NCI-H1092 (cell line): Measurements from ENCODE around the gene IL10RB.
A peak's percentile ranks its signal among the peaks of the same experiment; 100 is the strongest.

Source experiments
- DNase-seq: peaks from one replicate; lab custom pipeline; 2025; lab: John Stamatoyannopoulos, UW

Gene IL10RB

DNA sequence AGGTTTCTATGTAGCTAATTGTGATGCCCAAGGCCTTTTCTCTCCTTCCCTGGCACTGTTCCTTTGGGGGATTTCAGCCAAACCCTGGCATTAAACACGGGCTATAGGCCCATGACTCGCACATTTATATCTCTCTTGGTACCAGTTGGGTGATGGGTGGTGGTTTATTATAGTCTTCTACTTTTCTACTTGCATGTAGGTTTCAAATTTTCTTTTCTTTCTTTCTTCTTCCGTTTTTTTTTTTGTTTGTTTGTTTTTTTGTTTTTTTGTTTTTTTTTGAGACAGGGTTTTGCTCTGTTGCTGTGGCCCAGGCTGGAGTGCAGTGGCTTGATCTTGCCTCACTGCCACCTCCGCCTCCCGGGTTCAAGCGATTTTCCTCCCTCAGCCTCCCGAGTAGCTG lies 1.1 kb downstream of the IL10RB start:
- no peak for DNase-seq

DNA sequence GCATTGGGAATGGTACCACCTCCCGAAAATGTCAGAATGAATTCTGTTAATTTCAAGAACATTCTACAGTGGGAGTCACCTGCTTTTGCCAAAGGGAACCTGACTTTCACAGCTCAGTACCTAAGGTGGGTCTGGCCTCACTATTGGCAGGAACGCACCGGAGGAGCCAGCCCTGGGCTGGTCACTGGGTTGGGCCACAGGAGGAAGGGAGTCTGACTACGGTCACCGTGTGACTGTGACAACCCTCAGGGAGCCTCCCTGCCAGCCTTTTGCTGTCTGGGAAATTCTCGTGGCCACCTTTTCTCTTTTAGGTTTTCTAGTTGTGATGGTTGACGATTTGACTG lies 2.2 kb downstream of the IL10RB start:
- no peak for DNase-seq

DNA sequence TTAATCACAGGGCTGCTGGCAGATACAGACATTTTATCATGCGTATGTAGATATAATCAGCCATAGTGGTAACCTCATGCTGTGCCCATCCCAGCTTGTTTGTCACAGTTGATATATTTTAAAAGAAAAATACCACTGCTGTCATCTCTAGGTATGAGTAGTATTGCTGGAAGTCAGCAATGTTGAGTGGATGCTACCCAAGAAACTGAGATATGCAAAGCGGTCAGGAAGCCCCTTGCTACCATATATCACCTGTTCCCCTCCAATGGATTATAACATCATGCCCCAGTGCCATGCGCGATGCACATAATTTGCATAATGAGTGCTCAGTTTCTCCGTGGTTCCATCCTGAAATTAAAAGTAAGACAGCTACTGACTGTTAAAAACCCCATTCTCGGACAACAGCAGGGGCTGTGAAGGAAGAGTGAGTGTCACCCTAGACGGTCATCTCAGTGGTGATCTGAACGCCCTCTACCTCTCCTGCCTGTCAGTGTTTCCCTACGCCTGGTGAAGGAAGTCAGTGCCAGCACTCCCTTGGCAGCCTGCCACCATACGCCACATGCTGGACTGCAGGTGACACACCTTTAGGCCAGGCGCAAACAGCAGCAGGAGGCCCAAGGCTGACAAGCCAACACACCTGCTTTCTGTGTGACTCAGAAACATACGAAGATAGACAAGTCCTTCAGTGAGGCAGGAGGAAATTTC lies 2.7 kb downstream of the IL10RB start:
- DNase-seq: peak; percentile 9

DNA sequence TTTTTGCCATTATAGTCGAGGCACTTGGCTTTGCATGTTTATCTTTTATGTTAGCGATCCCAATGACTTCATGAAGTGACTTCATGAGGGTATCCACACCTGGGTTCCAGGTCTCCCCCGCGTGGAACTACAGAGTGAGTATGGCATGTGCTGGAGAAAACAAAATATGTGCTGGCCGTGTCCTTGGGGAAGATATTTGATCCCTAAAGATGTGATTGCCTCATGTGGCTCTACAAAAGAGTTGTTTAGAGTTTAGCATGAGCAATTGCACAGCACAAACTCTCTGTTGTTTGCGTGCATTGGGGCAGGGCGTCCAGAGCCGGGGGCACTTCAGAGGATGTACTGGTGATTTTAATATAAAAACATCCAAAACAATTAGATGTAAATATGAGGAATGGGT lies 4.8 kb downstream of the IL10RB start:
- no peak for DNase-seq

DNA sequence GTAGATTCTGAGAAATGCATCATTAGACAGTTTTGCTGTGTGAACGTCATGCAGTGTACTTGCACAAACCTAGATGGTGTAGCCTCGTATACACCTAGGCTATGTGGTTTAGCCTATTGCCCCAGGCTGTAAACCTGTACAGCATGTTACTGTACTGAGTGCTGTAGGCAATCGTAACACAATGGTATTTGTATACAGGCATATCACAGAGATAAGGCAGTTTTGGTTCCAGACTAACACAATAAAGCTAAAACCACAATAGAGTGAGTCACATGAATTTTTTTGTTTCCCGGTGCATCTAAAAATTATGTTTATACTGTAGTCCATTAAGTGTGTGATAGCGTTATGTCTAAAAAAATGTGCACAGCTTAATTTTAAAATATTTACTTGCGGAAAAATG lies 6.9 kb downstream of the IL10RB start:
- DNase-seq: no peak

DNA sequence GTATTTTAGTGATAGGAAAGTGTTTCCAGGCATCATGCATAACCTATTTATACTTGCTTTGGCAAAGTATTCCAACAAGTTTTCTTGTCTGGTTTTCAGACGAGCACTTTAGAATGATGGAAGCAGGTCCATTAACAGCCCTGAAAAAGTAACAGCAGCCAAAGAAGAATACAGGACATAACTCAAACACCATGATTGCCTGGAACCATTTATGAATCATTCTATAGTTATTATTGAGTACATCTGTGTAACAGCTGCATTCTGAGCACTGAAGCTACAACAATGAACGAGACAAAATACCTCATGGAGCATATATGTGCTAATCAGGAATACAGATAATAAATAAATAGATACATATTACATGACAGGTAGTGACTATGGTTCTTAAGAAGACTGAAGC lies 12.6 kb downstream of the IL10RB start:
- no peak for DNase-seq

DNA sequence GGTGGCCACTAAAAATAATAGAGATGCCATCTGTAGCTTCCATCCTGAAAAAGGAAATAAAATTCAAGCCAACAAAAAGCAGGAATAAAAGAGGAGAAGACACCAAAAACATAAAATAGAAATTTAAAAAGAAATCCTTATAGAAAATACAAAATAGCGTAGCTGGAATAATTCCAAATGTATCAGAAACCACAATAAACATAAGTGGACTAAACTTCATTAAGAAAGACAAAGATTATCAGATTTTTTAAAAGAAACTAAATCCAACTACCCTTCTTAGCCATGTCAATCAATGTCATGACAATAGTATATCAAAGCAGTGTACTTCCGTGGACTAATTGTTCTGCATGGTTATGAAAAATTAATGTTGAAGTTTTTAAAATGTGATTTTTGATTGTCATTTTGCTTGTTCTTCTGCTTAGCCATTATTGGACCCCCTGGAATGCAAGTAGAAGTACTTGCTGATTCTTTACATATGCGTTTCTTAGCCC lies 13.2 kb downstream of the IL10RB start:
- no peak for DNase-seq

DNA sequence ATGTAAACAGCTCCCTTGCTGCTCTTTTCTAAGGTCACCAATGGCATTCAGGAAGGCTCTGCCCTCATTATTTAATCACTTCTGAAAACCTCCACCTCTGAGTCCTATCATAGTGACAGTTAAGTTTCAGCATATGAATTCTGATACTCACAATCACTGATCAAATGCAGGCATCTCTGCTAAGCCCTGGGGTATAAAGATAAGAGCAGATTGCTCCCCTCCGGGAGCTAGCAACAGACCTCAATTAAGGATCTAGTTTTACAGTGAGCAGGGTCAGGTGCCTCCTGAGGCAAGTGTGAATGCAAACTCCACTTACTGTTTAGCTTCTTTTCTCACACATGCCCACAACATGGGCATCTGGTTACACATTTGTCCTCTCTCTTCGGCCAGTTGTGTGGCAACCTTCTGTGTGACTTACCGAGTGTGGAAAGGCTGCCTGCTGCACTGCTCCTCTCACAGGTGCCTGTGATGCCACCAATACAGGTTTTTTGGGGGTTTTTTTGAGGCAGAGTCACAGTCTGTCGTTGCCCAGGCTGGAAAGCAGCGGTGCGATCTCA lies 15.0 kb downstream of the IL10RB start:
- DNase-seq: no peak

DNA sequence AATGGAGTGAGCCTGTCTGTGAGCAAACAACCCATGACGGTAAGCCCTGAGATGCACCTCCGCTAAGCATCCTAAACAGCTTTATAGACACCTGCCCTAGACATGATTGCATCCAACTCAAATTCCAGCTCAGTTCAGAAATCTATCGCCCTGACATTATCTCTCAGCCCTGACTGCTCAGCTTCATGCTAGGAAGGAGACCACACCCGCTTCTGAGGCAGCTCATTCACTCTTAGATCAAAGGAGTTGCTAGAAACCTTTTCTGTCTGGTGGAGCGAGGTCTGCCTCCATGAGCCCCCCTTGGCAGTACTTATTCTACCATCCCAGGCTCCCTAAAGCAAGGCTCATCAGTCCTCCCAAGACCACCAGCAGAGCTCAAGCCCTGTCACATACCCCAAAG lies 17.0 kb downstream of the IL10RB start:
- no peak for DNase-seq

DNA sequence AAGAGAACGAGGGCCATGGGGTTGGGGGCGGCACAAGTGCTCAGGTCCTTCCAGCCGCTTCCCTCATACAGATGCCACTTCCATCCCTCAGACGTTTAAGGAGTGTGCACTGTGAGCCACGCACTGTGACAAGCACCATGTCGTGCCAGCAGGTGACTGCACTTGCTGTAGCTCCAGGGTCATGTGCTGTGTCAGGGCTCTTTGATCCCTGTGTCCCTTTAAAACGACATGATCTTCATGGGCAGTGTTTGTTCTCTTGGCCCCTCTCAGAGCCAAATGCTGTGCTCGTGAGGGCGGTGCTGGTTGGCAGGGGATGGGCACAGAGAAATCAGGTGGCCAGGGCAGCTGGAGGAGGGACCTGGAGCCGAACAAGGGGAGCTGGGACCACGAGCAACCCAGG lies 19.9 kb downstream of the IL10RB start:
- no peak for DNase-seq

DNA sequence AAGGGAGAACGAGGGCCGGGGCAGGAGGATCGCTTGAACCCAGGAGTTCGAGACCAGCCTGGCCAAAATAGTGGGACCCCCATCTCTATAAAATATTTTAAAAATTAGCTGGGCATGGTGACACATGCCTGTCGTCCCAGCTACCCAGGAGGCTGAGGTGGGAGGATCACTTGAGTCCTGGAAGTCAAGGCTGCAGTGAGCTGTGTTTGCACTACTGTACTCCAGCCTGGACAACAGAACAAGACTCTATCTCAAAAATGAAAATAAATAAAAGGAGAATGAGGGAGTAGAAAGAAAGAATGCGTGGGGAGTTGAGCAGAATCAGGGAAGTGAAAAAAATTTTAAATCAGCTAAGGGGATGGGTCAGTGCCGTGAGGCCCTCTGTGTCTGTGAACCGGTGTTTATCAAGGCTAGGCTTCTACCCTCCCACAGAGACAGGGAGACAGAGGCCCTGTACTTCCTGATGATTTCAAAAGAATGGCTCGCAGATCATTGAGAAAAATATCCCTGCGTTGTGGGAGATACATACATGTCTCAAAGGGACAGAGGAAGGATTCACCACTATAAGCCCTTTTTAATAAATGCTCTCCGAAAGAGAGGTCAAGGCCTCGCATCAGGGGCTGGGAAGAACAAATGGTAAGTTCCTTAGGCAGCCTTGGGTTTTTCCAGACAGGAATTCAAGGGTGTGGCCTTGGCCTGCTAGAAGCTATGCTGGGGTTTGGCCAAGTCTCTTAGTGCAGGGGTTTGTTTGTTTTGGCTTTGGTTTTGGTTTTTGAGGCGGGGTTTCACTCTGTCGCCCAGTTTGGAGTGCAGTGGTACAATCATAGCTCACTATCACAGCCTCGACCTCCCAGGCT lies 20.7 kb downstream of the IL10RB start:
- peak; percentile 46 for DNase-seq

DNA sequence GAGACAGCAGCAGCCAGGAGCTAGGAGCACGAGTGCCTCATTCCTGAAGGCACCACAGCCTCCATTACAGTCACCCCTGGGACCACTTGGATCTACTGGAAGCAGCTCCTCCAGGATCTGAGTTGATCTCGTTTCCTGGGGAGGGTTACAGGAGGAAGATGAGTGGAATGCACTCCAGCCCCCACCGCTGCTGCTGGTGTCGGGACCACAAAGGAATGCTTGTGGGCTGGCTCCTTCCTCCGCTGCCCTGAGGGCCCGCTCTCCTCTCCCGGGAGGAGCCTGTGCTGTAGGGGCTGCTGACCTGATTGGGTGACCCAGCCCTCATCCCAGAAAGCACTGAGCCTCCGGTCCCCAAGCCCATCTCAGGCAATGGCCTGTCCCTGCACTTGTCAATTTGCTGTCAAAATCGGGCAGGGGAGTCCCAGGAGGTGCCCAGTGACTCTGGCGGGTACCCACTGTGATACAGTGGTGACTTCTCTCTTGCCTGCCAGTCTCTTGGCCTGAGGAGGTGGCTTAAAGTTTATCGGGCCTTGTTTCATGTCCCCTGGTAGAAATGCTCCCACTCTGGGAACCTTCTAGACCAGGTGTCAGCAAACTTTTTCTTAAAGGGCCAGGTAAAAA lies 23.1 kb downstream of the IL10RB start:
- DNase-seq: no peak

DNA sequence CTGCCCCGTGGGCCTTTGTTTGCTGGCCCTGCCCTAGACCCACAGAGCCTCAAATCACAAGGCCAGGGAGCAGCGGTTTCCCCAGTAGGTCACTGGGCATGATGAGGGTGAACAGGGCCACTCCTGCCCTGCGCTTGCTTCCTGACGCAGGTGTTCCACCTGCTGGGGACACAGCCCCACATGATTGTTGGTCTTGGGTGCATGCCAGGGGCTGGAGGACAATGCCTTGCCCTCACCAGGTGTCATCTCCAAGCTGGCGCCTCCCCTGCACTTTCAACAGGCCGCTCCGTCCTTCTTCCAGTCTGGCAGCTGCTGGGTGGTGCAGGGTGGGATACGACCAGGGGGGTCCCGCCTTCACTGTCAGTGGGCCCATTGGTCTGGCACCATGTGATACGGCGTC lies 24.3 kb downstream of the IL10RB start:
- DNase-seq: peak; percentile 37

DNA sequence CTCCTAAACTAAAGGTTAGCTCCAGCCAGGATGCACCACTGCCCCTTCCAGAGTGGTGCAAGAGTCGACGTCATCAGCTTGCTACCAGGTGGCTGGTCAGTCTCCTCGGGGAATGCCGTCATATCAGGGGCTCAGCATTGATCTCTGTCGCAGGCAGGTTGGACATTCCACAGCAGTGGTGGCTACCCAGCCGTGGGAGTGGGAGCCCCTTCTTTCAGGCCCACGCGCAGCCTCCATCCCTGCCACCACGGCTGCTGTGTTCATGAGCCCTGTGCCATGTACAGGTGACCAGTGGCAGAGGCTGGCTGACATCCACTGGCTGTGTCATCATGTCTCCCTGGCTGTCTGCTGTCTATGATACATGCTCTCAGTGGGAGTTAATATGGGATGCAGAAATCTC lies 25.5 kb downstream of the IL10RB start:
- no peak for DNase-seq

DNA sequence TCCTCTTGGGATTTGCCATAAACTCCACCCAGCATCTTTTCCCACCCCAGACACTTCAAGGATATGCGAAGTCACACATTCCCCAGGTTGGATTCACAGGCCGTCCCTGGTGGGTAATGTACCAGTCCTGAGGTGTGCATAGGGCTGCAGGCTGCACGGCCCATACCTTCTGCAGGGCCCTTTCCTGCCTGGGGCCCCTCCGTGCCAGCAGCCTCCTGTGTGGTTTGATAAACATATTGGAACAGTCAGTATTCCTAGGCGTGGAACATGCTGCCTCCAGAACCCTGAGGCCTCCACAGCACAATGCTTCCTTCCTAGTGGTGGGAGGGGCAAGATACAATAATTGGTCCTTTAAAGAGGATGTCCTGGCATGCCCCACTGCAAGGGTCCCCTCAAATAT lies 26.6 kb downstream of the IL10RB start:
- DNase-seq: no peak

DNA sequence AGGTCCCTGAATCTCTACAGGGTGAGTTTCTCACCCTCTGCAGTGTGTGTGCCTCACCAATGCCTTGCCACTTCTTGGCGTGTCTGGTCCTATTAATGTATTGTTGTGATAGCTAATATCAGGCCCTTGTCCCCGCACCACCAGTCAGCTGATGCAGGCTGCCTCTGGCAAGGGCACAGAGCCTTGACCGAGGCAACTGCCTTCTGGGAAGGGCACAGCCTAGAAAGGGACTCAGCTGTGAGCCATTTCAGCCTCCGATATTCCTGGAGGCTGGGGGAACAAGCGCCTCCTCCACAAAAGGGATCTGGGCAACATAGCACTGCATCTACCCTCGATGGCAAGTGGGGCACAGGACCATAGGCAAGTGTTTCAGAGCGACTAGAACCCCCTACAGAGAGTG lies 27.0 kb downstream of the IL10RB start:
- no peak for DNase-seq

DNA sequence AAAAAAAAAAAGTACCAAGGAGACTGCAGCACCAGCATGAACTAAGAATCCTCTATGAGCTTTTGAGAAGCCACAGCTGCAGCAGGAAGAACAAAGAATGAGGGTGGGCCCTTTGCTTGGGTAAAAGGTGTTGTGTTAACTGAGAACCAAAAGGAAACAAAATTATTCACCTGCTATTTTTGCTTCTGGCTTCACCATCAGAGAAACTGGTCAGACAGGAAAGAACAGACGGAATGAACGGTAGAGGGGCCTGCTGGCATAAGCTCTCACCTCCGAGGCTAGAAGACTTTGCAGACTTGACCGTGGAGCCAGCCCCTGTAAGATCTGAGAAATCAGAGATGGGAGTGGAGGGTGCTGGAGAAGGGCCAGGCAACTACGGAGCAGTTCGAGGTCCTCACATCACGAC lies 27.6 kb downstream of the IL10RB start:
- no peak for DNase-seq

DNA sequence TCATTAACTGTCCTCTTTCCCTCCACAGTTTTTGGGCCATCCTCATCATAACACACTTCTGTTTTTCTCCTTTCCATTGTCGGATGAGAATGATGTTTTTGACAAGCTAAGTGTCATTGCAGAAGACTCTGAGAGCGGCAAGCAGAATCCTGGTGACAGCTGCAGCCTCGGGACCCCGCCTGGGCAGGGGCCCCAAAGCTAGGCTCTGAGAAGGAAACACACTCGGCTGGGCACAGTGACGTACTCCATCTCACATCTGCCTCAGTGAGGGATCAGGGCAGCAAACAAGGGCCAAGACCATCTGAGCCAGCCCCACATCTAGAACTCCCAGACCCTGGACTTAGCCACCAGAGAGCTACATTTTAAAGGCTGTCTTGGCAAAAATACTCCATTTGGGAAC lies 30.0 kb downstream of the IL10RB start:
- DNase-seq: no peak

DNA sequence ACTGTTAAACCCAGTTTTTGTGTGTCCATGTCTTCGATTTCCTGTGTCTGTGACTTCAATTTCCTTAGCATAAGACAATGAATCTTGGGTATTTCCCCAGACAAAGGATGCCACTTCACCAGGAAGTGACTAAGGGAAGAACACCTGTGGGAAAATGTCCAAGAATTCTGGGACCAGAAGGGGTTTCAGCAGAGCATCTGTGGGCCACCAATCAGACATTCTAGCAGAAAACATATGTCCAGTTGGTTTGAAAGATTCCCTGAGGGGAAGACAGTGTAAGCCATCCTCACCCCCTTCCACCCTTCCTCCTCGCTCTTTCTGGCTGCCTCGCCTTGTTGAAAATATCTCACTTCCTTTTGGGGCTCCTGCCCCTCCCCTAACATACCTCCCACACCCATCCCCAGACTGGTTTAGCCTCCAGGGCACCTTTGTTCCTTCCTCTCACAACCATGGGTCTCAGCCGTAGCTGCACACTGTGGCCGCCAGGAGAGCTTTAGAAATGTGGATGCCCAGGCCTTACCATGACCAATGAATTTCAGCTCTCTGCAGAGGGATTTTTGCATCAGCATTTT lies 33.1 kb downstream of the IL10RB start:
- DNase-seq: no peak

DNA sequence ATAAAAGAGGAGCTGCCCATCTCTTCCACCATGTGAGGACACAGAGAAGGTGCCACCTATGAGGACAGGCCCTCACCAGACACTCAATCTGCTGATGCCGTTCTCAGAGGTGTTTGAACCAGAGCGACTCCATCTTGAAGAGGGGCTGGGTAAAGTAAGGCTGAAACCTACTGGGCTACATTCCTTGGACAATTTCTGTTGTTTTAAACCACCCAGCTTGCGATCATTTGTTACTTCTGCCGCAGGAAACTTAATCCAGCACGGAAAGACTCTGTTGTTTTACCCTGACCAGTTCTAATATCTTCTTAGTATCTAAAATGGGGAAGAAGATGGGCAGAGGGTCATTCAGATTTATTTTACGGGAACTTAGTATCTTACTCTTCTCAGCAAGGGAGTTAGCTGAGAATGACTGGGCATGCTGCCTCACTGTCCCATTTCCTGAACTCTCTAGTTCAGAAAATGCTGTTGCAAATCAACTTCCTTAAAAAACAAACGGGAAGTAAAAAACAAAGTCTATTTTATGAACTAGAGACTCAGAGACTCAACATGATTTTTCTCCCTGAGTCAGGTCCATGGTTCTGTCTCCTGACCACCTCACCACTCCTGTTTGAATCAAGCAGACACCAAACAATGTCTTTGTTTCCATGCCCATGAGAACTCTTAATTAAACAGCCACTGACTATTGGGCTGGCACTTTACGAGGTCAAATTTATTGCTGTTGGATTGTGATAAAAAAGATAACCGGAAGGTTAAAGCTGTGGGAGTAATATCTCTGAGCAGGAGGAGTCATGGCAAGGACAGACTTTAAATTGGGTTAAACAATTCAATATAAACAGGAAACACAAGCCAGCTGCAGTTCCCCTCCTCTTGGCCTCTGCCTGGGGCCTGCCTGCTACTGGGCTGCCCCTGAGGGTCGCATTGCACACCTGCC lies 34.8 kb downstream of the IL10RB start:
- no peak for DNase-seq

DNA sequence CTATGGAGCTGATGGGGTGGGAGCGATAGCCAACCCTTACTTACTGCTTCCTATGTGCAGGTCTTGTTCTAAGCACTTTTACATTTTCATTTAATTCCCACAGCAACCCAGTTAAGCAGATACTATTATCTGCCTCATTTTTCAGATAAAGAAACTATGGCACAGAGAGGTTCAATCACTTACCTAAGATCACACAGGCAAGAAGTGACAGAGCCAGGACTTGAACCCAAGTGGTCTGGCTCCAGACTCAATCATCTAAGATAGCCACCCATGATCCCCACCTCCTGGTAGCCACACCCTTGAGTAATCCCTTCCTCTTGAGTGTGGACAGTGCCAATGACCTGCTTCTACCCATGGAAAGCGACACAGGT lies 35.5 kb downstream of the IL10RB start:
- no peak for DNase-seq
